Caco-2 (cell line): ENCODE measurements around the gene KRT78. TPM values are rescaled to one million over a fixed set of nuclear protein-coding genes. Genes with fewer than 3 reads are reported as not detected.

Experiments used
- BruUV-seq: library from RNA; stranded (reverse); fragments of 400-500 nt; replicated peaks from 2 replicates; lab custom pipeline; 2021; lab: Mats Ljungman, UMichigan
- CTCF ChIA-PET: fragments of 300-600 bp; sonication (Branson Sonifier 250); formaldehyde crosslinking; loops from one replicate; lab custom pipeline; 2022; ENCODE audit warnings: antibody characterized with exemption; lab: Charles Lee
- POLR2A ChIA-PET: fragments of 300-600 bp; sonication (Branson Sonifier 250); formaldehyde crosslinking; loops from one replicate; lab custom pipeline; 2022; ENCODE audit warnings: antibody characterized with exemption; lab: Charles Lee
- DNase-seq, 2 experiments: peaks; one replicate each; pipeline versions ENCODE4 v3.0.0 to v3.0.0-alpha.2; 2020 to 2022
- H3K27me3 ChIP-seq: replicated peaks from 2 replicates; pipeline ENCODE4 v1.6.0; 2011; ENCODE audit warnings: low read length; ENCODE audit not compliant: control insufficient read depth, insufficient read depth
- H3K36me3 ChIP-seq: 2 replicates; pipeline ENCODE4 v1.5.1; 2011; ENCODE audit warnings: low read length; ENCODE audit not compliant: control insufficient read depth, insufficient read depth
- H3K4me1 ChIP-seq: fragments of 250-450 bp; sonication (Bioruptor Pico); 2 replicates; pipeline ENCODE4 v1.5.1; 2020; ENCODE audit warnings: mild to moderate bottlenecking
- H3K4me3 ChIP-seq: 2 replicates; pipeline ENCODE4 v1.5.1; 2011; ENCODE audit warnings: low read depth, mild to moderate bottlenecking, control low read depth, low read length
- H3K9me3 ChIP-seq: fragments of 250-450 bp; sonication (Bioruptor Pico); 2 replicates; pipeline ENCODE4 v1.5.1; 2020; ENCODE audit warnings: mild to moderate bottlenecking, moderate library complexity
- H3K27ac Mint-ChIP-seq: one replicate; pipeline ENCODE4 v1.8.0; 2022; ENCODE audit warnings: mixed read lengths; ENCODE audit not compliant: unreplicated experiment
- H3K27me3 Mint-ChIP-seq: one replicate; pipeline ENCODE4 v1.8.0; 2022; ENCODE audit warnings: mixed read lengths; ENCODE audit not compliant: insufficient read depth, unreplicated experiment
- H3K36me3 Mint-ChIP-seq: one replicate; pipeline ENCODE4 v1.8.0; 2022; ENCODE audit warnings: mild to moderate bottlenecking, mixed read lengths; ENCODE audit not compliant: insufficient read depth, unreplicated experiment
- H3K4me1 Mint-ChIP-seq: one replicate; pipeline ENCODE4 v1.8.0; 2022; ENCODE audit warnings: low read depth, mixed read lengths; ENCODE audit not compliant: unreplicated experiment
- H3K4me3 Mint-ChIP-seq: one replicate; pipeline ENCODE4 v1.8.0; 2022; ENCODE audit warnings: mild to moderate bottlenecking, moderate library complexity, mixed read lengths; ENCODE audit not compliant: unreplicated experiment
- H3K9me3 Mint-ChIP-seq: one replicate; pipeline ENCODE4 v1.8.0; 2022; ENCODE audit warnings: mixed read lengths; ENCODE audit not compliant: unreplicated experiment
- intact Hi-C: fragments of 100-400 bp; cut with micrococcal nuclease; formaldehyde crosslinking; loops from one replicate; pipeline ENCODE4 v1.10.0; 2022; ENCODE audit not compliant: unreplicated experiment
- total RNA-seq: library from RNA; stranded (reverse); gene quantifications from 2 replicates; pipeline ENCODE4 v1.2.3, GENCODE V29; 2022
- TF ChIP-seq, protein P1 (sequence below), 2 experiments: fragments of 200-600 bp in 1 of 2; IDR thresholded peaks; 1 replicate in 1 of 2; 2 replicates in 1 of 2; pipeline versions ENCODE4 v1.5.1 to v1.8.0; 2011 to 2022; ENCODE audit warnings: antibody characterized with exemption in 1 of 2, control low read depth in 1 of 2, inconsistent platforms in 1 of 2, low read depth in 1 of 2, low read length in 1 of 2, mild to moderate bottlenecking in 1 of 2, moderate library complexity in 1 of 2; ENCODE audit not compliant: insufficient read depth in 1 of 2, severe bottlenecking in 1 of 2, unreplicated experiment in 1 of 2

KRT78 gene
- total RNA-seq, 1 experiment from 2014 or later: not detected

DNA sequence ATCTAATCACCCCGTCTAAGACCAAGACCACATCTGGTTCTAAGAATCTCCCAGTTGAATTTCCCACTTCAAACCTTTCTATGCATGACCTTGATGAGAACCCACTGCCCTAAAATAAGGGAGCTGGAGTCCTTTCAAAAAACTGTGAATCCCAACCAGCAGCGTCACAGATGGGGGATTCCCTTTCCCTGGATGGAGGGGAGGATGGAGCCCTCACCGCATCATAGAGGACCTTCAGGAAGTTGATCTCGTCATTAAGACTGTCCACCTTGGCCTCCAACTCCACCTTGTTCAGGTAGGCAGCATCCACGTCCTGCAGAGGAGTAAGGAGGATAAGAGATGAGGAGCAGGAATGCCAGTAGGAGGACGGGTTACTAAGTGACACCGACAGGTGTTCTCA, 39.6 kb downstream of the KRT78 start:
- Mint-ChIP-seq H3K36me3 (no peaks in the 10 kb centered on the region), H3K27me3 (no peaks in the 10 kb centered on the region), H3K9me3 (no peaks in the 10 kb centered on the region), H3K4me3 (no peak overlapping the region), H3K27ac (no peak overlapping the region), H3K4me1 (peaks cover 2% of the 10 kb centered on the region)
- Histone ChIP-seq H3K4me1 (peaks cover 8% of the 10 kb centered on the region), H3K4me3 (no peak overlapping the region), H3K36me3 (no peaks in the 10 kb centered on the region), H3K9me3 (no peaks in the 10 kb centered on the region), H3K27me3 (no peaks in the 10 kb centered on the region)
- DNase-seq: no peak
- intact Hi-C loops: no loop called here
- ChIA-PET POLR2A (no interaction called here), CTCF (interaction anchor here (0.6 kb wide), 2 partner anchors 71 to 222 kb away, joined by 3 to 6 read pairs; no protein-coding TSS in a partner anchor)
- TF ChIP-seq, protein P1, sequence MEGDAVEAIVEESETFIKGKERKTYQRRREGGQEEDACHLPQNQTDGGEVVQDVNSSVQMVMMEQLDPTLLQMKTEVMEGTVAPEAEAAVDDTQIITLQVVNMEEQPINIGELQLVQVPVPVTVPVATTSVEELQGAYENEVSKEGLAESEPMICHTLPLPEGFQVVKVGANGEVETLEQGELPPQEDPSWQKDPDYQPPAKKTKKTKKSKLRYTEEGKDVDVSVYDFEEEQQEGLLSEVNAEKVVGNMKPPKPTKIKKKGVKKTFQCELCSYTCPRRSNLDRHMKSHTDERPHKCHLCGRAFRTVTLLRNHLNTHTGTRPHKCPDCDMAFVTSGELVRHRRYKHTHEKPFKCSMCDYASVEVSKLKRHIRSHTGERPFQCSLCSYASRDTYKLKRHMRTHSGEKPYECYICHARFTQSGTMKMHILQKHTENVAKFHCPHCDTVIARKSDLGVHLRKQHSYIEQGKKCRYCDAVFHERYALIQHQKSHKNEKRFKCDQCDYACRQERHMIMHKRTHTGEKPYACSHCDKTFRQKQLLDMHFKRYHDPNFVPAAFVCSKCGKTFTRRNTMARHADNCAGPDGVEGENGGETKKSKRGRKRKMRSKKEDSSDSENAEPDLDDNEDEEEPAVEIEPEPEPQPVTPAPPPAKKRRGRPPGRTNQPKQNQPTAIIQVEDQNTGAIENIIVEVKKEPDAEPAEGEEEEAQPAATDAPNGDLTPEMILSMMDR (IDR thresholded peaks at IDR 0.05; ENCODE audit: insufficient read depth in 1 of 2, low read depth in 1 of 2, low read length in 1 of 2, severe bottlenecking in 1 of 2, unreplicated experiment in 1 of 2): no peak
- BruUV-seq: no TSS peak

DNA sequence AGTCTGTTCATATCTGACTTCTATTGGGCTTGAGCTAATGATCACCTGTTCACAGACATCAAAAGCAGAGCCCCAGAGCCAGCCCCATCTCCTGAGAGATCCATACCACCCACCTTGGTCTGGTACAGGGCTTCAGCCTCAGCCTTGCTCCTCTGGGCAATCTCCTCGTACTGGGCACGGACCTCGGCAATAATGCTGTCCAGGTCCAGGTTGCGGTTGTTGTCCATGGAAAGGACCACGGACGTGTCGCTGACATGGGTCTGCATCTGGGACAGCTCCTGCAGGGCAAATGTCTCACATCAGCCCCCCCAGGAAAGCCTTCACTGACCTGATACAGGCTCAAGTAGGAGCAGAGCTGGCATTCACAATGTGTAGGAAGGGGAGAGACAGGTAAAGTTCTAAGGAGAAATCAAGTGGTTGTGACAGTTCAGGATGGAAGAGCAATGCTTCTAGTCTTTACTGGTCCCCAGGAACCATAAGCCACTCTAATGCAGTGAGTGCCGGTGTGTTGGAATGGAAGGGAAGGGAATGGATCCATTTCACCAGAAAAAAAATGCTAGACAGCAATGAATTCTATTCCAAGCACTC, 40.1 kb downstream of the KRT78 start:
- Mint-ChIP-seq H3K4me1 (no peaks in the 10 kb centered on the region), H3K9me3 (no peaks in the 10 kb centered on the region), H3K4me3 (no peak overlapping the region), H3K36me3 (no peaks in the 10 kb centered on the region), H3K27ac (no peak overlapping the region), H3K27me3 (no peaks in the 10 kb centered on the region)
- DNase-seq: no peak
- intact Hi-C loops: no loop called here
- no peaks in the 10 kb centered on the region for H3K9me3 ChIP-seq
- TF ChIP-seq, protein P1 (IDR thresholded peaks at IDR 0.05; ENCODE audit: insufficient read depth in 1 of 2, low read depth in 1 of 2, low read length in 1 of 2, severe bottlenecking in 1 of 2, unreplicated experiment in 1 of 2): no peak
- H3K4me3 ChIP-seq: no peak overlapping the region
- POLR2A ChIA-PET: no interaction called here
- CTCF ChIA-PET: interaction anchor here (1.2 kb wide), 1 partner anchor 57 kb away, joined by 3 read pairs; no protein-coding TSS in a partner anchor
- peaks cover 3% of the 10 kb centered on the region; the same call in 1 of the 2 replicates for H3K4me1 ChIP-seq
- no TSS peak for BruUV-seq
- no peaks in the 10 kb centered on the region for H3K27me3 ChIP-seq
- no peaks in the 10 kb centered on the region for H3K36me3 ChIP-seq

DNA sequence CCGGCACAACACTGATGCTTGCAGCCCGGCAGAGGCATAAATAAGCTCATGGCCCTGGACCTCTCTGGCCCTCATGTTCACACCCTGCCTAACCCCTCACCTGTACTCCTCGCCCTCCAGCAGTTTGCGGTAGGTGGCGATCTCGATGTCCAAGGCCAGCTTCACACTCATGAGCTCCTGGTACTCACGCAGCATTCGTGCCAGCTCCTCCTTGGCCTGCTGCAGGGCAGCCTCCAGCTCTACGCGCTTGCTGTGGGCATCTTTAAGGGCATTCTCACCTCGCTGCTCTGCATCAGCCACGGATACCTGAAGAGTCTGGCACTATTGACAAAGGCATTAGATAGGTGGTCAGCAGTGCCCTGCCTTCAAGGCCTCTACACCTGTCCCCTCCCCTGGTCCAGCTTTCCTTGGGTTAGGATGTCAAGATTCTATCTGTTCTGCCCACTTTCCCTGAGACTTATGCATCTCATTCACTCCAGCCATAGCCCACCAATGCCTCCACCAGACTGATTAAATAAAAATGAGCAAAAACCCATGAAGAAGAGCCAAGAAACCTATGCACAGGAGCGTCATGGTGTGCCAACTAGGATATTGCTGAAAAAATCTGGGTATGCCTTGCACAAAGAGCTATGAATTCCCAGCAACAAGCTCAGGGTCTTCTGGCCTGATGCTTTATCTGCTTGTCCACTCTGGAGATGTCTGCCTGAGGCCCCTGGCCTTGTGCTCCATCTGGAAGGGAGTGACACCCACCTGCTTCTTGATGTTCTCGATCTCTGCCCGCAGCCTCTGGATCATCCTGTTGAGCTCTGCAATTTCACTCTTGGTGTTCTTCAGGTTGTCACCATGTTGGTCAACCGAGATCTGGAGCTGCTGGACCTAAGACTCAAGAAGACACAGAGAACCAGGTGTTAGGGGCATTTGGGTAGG, 41.0 kb downstream of the KRT78 start:
- H3K4me1 ChIP-seq: no peaks in the 10 kb centered on the region
- H3K27me3 ChIP-seq: no peaks in the 10 kb centered on the region
- Mint-ChIP-seq H3K4me3 (no peak overlapping the region), H3K9me3 (peaks cover 8% of the 10 kb centered on the region), H3K4me1 (no peaks in the 10 kb centered on the region), H3K36me3 (no peaks in the 10 kb centered on the region), H3K27me3 (no peaks in the 10 kb centered on the region), H3K27ac (no peak overlapping the region)
- TF ChIP-seq, protein P1 (IDR thresholded peaks at IDR 0.05; ENCODE audit: insufficient read depth in 1 of 2, low read depth in 1 of 2, low read length in 1 of 2, severe bottlenecking in 1 of 2, unreplicated experiment in 1 of 2): no peak
- CTCF ChIA-PET: interaction anchor here (1.2 kb wide), 1 partner anchor 58 kb away, joined by 3 read pairs; no protein-coding TSS in a partner anchor
- POLR2A ChIA-PET: no interaction called here
- H3K4me3 ChIP-seq: no peak overlapping the region
- no peak for DNase-seq
- no TSS peak for BruUV-seq
- H3K9me3 ChIP-seq: no peaks in the 10 kb centered on the region
- intact Hi-C loops: no loop called here
- no peaks in the 10 kb centered on the region for H3K36me3 ChIP-seq
